Measurements from ENCODE around the gene ARHGAP10. TPM values are rescaled to one million over a fixed set of nuclear protein-coding genes. Genes with fewer than 3 reads are reported as not detected.
A peak's percentile ranks its signal among the peaks of the same experiment; 100 is the strongest.

ARHGAP10 gene
- total RNA-seq, 4 donors from 2014 or later, result 153 to 404 (median 215) TPM

GRCh38 chr4:147788791-147789190, 56.9 kb downstream of the ARHGAP10 start:
- H3K4me1 ChIP-seq, result peaks cover 43 to 89% (median 50%) of the 10 kb centered on the region in 3 donors
- WGBS, 2 donors (ENCODE audit: low coverage in 1 of 2), result 13 to 18% methylated on average over 3 of the region's 3 CpGs
- no peak overlapping the region for H3K4me3 ChIP-seq
- H3K9me3 ChIP-seq, result no peaks in the 10 kb centered on the region
- peak; percentile 57 for ATAC-seq
- no peaks in the 10 kb centered on the region for H3K27me3 ChIP-seq
- H3K36me3 ChIP-seq, result no peaks in the 10 kb centered on the region
- TF ChIP-seq POLR2AphosphoS5 (IDR thresholded peaks at IDR 0.05) (peak; percentile 33), POLR2A (IDR thresholded peaks at IDR 0.05) (no peak)
- H3K27ac ChIP-seq, result peak overlapping the region; percentile 53 to 75 (median 65)

- no peak for ATAC-seq
- peak overlapping the region in 3 of 4 donors; percentile 61 to 75 (median 69) for H3K27ac ChIP-seq
- H3K36me3 ChIP-seq, result no peaks in the 10 kb centered on the region
- TF ChIP-seq POLR2A (IDR thresholded peaks at IDR 0.05), result no peak
- no peaks in the 10 kb centered on the region for H3K27me3 ChIP-seq
- peaks cover 43 to 97% (median 53%) of the 10 kb centered on the region in 3 donors for H3K4me1 ChIP-seq
- 60% methylated on average over 2 of the region's 2 CpGs; no CpG with 5 or more reads in 1 of the 2 donors for WGBS, 2 donors (ENCODE audit: low coverage in 1 of 2)
- no peak overlapping the region for H3K4me3 ChIP-seq
- no peaks in the 10 kb centered on the region for H3K9me3 ChIP-seq
Measured at GRCh38 chr4:147789596-147789995, 57.7 kb downstream of the ARHGAP10 start.

GRCh38 chr4:147790412-147790811, 58.5 kb downstream of the ARHGAP10 start:
- Histone ChIP-seq H3K4me1 (peaks cover 42 to 96% (median 49%) of the 10 kb centered on the region in 3 donors), H3K4me3 (no peak overlapping the region)

GRCh38 chr4:147791341-147791740, 59.5 kb downstream of the ARHGAP10 start:
- TF ChIP-seq EP300 (IDR thresholded peaks at IDR 0.05), result no peak
- TF ChIP-seq POLR2A (IDR thresholded peaks at IDR 0.05), result no peak
- TF ChIP-seq POLR2AphosphoS5 (IDR thresholded peaks at IDR 0.05), result no peak
- TF ChIP-seq CTCF (IDR thresholded peaks at IDR 0.05), result no peak
- Histone ChIP-seq H3K4me3 (no peak overlapping the region), H3K9me3 (no peaks in the 10 kb centered on the region), H3K27ac (no peak overlapping the region), H3K4me1 (peaks cover 37 to 87% (median 41%) of the 10 kb centered on the region in 3 donors), H3K27me3 (no peaks in the 10 kb centered on the region), H3K36me3 (no peaks in the 10 kb centered on the region)
- WGBS, 2 donors (ENCODE audit: low coverage in 1 of 2), result 96% methylated on average over 16 of the region's 17 CpGs
- ATAC-seq, result no peak

More at GRCh38 chr4:147790412-147790811, 58.5 kb downstream of the ARHGAP10 start:
- 48 to 60% methylated on average over 2 of the region's 2 CpGs for WGBS, 2 donors (ENCODE audit: low coverage in 1 of 2)
- H3K27me3 ChIP-seq, result no peaks in the 10 kb centered on the region
- no peak for TF ChIP-seq POLR2A (IDR thresholded peaks at IDR 0.05)
- no peak for TF ChIP-seq POLR2AphosphoS5 (IDR thresholded peaks at IDR 0.05)
- TF ChIP-seq EP300 (IDR thresholded peaks at IDR 0.05), result no peak
- no peak for TF ChIP-seq CTCF (IDR thresholded peaks at IDR 0.05)
- H3K9me3 ChIP-seq, result no peaks in the 10 kb centered on the region
- H3K36me3 ChIP-seq, result no peaks in the 10 kb centered on the region
- ATAC-seq, result no peak
- H3K27ac ChIP-seq, result peak overlapping the region in 2 of 4 donors; percentile 21 to 69

GRCh38 chr4:147791865-147792264, 60.0 kb downstream of the ARHGAP10 start:
- no peaks in the 10 kb centered on the region for H3K36me3 ChIP-seq
- ATAC-seq, result no peak
- H3K4me3 ChIP-seq, result no peak overlapping the region
- H3K4me1 ChIP-seq, result peaks cover 33 to 85% (median 36%) of the 10 kb centered on the region in 3 donors
- H3K27me3 ChIP-seq, result no peaks in the 10 kb centered on the region
- no peaks in the 10 kb centered on the region for H3K9me3 ChIP-seq
- 87% methylated on average over 7 of the region's 8 CpGs; no CpG with 5 or more reads in 1 of the 2 donors for WGBS, 2 donors (ENCODE audit: low coverage in 1 of 2)
- no peak for TF ChIP-seq CTCF (IDR thresholded peaks at IDR 0.05)
- no peak overlapping the region for H3K27ac ChIP-seq

- Histone ChIP-seq H3K4me1 (peaks cover 17 to 84% (median 23%) of the 10 kb centered on the region in 3 donors), H3K4me3 (no peak overlapping the region), H3K36me3 (no peaks in the 10 kb centered on the region), H3K9me3 (no peaks in the 10 kb centered on the region), H3K27ac (peak overlapping the region in 2 of 4 donors; percentile 20 to 27), H3K27me3 (no peaks in the 10 kb centered on the region)
- 32 to 40% methylated on average over 8 of the region's 8 CpGs for WGBS, 2 donors (ENCODE audit: low coverage in 1 of 2)
- no peak for ATAC-seq
- no peak for TF ChIP-seq EP300 (IDR thresholded peaks at IDR 0.05)
- TF ChIP-seq CTCF (IDR thresholded peaks at IDR 0.05), result no peak
- TF ChIP-seq POLR2A (IDR thresholded peaks at IDR 0.05), result no peak
- TF ChIP-seq POLR2AphosphoS5 (IDR thresholded peaks at IDR 0.05), result no peak
Measured at GRCh38 chr4:147793569-147794313, 61.9 kb downstream of the ARHGAP10 start.

All from gastroesophageal sphincter (tissue), 4 donors.